SH-SY5Y (cell line): Measurements from ENCODE around the gene NEK5.

Source experiments
- GATA2 ChIP-seq: IDR thresholded peaks from 2 replicates; pipeline ENCODE4 v1.6.1; 2011; ENCODE audit warnings: mild to moderate bottlenecking, low read depth, low read length
- GATA3 ChIP-seq: IDR thresholded peaks from 2 replicates; pipeline ENCODE4 v1.6.1; 2011; ENCODE audit warnings: low read depth, mild to moderate bottlenecking, low read length, moderate library complexity

GRCh38 chr13:52009946-52010345 is 118.9 kb downstream of the NEK5 start:
- TF ChIP-seq GATA3 = no peak
- TF ChIP-seq GATA2 = no peak
